Neural crest cell (in vitro differentiated cells): Measurements from ENCODE around the gene CORO2A. TPM values are rescaled to one million over a fixed set of nuclear protein-coding genes. Genes with fewer than 3 reads are reported as not detected.

Experiments used
- DNase-seq: peaks from one replicate; pipeline ENCODE4 v3.0.0; 2021; ENCODE audit warnings: low read depth, mixed read lengths, low spot score
- H3K27ac Mint-ChIP-seq: one replicate; pipeline ENCODE4 v1.8.0; 2021; ENCODE audit warnings: mild to moderate bottlenecking, mixed read lengths; ENCODE audit not compliant: unreplicated experiment
- H3K27me3 Mint-ChIP-seq: 2 replicates; pipeline ENCODE4 v1.8.0; 2021; ENCODE audit warnings: low read depth, mild to moderate bottlenecking, mixed read lengths
- H3K36me3 Mint-ChIP-seq: 2 replicates; pipeline ENCODE4 v1.8.0; 2021; ENCODE audit warnings: low read depth, mild to moderate bottlenecking, mixed read lengths
- H3K4me1 Mint-ChIP-seq: 2 replicates; pipeline ENCODE4 v1.8.0; 2021; ENCODE audit warnings: mixed read lengths
- H3K4me3 Mint-ChIP-seq: one replicate; pipeline ENCODE4 v1.8.0; 2021; ENCODE audit warnings: mild to moderate bottlenecking, mixed read lengths
- H3K9me3 Mint-ChIP-seq: 2 replicates; pipeline ENCODE4 v1.8.0; 2021; ENCODE audit warnings: mixed read lengths
- CTCF ChIP-seq: fragments of 200-600 bp; sonication (generic); conservative IDR thresholded peaks from 2 replicates; pipeline ENCODE4 v1.5.0; 2021; ENCODE audit warnings: antibody characterized with exemption, mild to moderate bottlenecking
- total RNA-seq: library from RNA; stranded (reverse); gene quantifications from 2 replicates; pipeline ENCODE4 v1.2.1, GENCODE V29; 2021

The CORO2A gene
- total RNA-seq, 1 donor from 2014 or later: 9.3 TPM

DNA sequence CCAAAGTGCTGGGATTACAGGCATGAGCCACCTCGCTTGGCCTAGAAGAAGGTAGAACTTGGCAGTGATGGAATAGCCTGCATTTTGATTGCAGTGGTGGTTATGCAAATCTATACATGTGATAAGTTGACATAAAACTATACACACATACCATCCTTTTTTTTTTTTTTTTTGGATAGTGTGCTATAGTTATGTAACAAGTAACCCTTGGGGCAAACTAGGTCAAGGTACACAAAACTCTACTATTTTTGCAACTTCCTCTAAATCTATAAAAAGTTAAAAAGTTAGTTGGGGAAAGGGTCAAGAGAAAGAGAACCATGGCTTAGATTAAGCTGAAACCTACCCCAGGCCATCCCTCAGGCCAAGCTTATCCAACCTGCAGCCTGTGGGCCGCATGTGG, 84.5 kb downstream of the CORO2A start:
- TF ChIP-seq CTCF: no peak
- H3K9me3 Mint-ChIP-seq: peaks cover 5% of the 10 kb centered on the region
- peaks cover 7% of the 10 kb centered on the region for H3K36me3 Mint-ChIP-seq
- peaks cover 10% of the 10 kb centered on the region for H3K4me1 Mint-ChIP-seq
- DNase-seq: no peak
- no peaks in the 10 kb centered on the region for H3K27me3 Mint-ChIP-seq
- no peak overlapping the region for H3K4me3 Mint-ChIP-seq
- no peak overlapping the region for H3K27ac Mint-ChIP-seq

DNA sequence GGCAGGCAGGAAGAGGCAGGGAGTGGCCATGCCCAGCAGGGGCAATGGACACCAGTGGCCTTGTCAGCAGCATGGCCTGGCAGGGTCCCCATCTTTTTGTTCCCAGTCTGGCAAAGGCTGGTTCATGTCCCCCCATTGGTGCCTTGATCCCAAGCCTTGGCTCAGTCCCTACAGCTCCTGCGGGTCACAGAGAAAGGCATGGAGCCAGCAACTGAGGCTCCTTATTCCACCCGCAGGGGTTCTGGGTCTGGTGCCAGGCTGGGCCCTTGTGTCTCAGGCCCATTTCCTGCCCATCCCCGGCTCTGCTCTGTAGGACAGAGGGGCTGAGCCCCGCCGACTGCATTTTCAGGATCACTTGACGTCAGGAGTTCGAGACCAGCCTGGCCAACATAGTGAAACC, 87.4 kb downstream of the CORO2A start:
- H3K4me3 Mint-ChIP-seq: no peak overlapping the region
- TF ChIP-seq CTCF: no peak
- H3K27me3 Mint-ChIP-seq: no peaks in the 10 kb centered on the region
- H3K27ac Mint-ChIP-seq: no peak overlapping the region
- peaks cover 5% of the 10 kb centered on the region for H3K9me3 Mint-ChIP-seq
- H3K4me1 Mint-ChIP-seq: peaks cover 16% of the 10 kb centered on the region
- peaks cover 7% of the 10 kb centered on the region for H3K36me3 Mint-ChIP-seq
- DNase-seq: no peak

- Mint-ChIP-seq H3K27ac (no peak overlapping the region), H3K9me3 (peaks cover 5% of the 10 kb centered on the region), H3K4me3 (no peak overlapping the region), H3K27me3 (no peaks in the 10 kb centered on the region), H3K36me3 (peaks cover 7% of the 10 kb centered on the region), H3K4me1 (peaks cover 11% of the 10 kb centered on the region)
- no peak for DNase-seq
- TF ChIP-seq CTCF: no peak
These were observed 88.0 kb downstream of the CORO2A start for GRCh38 chr9:98104445-98104881.

GRCh38 chr9:98101868-98102273, 90.6 kb downstream of the CORO2A start:
- Mint-ChIP-seq H3K36me3 (peaks cover 6% of the 10 kb centered on the region), H3K27me3 (no peaks in the 10 kb centered on the region), H3K4me3 (no peak overlapping the region), H3K27ac (no peak overlapping the region), H3K9me3 (peaks cover 4% of the 10 kb centered on the region), H3K4me1 (peaks cover 6% of the 10 kb centered on the region)
- no peak for TF ChIP-seq CTCF
- DNase-seq: no peak

DNA sequence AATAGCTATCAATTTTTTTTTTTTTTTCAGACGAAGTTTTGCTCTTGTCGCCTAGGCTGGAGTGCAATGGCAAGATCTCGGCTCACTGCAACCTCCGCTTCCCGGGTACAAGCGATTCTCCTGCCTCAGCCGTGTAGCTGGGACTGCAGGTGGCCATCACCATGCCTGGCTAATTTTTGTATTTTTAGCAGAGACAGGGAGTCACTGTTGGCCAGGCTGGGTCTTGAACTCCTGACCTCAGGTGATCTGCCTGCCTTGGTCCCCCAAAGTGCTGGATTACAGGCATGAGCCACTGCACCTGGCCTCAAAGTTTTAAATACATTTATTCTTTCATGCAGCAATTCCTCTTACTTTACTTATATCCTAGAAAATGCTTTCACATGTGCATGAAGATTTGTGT, 91.0 kb downstream of the CORO2A start:
- H3K27ac Mint-ChIP-seq: no peak overlapping the region
- H3K4me3 Mint-ChIP-seq: no peak overlapping the region
- H3K27me3 Mint-ChIP-seq: no peaks in the 10 kb centered on the region
- peaks cover 4% of the 10 kb centered on the region for H3K36me3 Mint-ChIP-seq
- TF ChIP-seq CTCF: no peak
- H3K4me1 Mint-ChIP-seq: peaks cover 6% of the 10 kb centered on the region
- H3K9me3 Mint-ChIP-seq: peaks cover 3% of the 10 kb centered on the region
- no peak for DNase-seq

- peaks cover 6% of the 10 kb centered on the region for H3K4me1 Mint-ChIP-seq
- H3K36me3 Mint-ChIP-seq: no peaks in the 10 kb centered on the region
- no peak overlapping the region for H3K4me3 Mint-ChIP-seq
- H3K9me3 Mint-ChIP-seq: no peaks in the 10 kb centered on the region
- no peak for DNase-seq
- H3K27ac Mint-ChIP-seq: no peak overlapping the region
- H3K27me3 Mint-ChIP-seq: no peaks in the 10 kb centered on the region
- no peak for TF ChIP-seq CTCF
These were observed 92.0 kb downstream of the CORO2A start for GRCh38 chr9:98100456-98100855.
